GM19193 (cell line): ENCODE data around the gene KIF26B.

Experiments used
- POLR2A ChIP-seq: IDR thresholded peaks from 4 replicates; pipeline ENCODE4 v1.6.1; 2011; ENCODE audit not compliant: insufficient read depth, insufficient read length; ENCODE audit errors: extremely low read depth

Gene KIF26B

DNA sequence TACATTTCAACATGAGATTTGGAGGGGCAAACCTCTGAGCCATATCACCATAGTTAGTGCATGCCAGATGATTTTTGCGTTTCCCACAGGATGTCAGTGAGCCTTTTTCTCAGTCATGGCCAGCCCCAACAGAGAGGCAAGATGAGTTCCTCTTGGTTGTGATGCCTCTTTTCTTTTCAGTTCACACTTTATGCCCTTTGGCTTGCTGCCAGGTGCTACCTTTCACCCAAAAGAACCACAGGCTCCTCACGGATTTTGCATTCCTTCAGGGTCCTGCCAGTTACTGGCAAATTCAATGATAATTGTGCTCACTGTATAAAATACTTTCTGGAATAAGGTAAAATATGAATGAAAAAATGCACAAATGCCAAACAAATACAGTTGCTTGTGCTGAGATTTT, 411.3 kb downstream of the KIF26B start:
- TF ChIP-seq POLR2A = no peak

DNA sequence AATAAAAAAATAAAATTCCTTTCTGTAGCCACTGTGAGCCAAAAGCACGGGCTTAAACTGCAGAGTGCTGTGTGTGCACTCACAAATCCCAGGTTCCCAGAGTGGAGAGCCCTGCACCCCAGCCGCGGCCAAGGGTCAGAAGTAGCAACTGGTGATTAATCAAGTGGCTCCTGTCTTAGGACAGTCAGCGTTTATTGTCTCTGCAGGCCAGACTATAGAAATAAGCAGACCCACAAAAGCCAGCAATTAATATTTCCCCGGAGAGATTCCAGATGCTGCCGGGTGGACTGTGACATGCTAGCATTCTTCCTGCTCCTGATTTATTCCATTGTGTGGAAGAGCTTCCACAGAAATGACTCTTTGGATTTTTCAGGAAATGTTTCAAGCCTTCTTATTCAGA, 412.2 kb downstream of the KIF26B start:
- no peak for TF ChIP-seq POLR2A

DNA sequence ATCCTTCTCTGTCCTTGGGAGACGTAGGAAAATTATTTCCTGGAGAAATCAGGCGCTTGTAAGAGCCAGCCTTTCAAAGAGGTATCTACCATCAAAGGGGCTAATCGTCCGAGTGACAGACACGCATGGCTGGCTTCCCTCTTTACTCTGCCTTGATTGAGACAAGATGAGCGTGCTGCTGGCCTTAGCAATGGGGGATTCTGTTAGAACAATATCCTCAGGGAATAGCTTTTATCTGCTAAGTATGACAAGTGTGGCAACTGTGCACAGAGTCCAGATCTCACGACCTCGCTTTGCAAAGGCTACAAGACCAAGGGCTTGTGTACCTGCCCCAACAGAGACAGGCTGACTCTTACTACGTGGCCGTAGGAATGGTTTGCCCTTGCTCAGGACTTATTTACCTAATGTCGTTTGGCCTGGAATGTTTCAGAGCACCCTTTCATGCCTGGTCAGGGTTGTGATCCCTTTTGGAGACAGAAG, 417.1 kb downstream of the KIF26B start:
- no peak for TF ChIP-seq POLR2A

DNA sequence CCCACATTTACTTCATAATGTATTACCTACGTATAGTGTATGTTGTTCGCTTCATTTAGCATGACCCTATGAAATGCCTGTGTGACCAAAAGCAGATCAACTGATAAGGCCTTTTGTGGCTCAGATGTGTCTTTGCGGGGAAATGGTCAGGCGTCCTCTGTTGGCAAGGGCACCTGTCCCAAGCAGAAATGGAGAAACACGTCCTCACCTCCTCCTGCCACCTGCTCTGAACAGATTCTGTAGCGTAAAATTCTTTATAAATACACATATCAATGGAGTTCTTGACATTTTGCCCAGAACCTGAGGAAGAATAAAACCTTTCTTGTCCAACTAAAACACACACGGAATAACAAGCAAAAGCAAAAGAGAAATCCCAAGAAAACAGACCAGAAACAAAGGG, 417.9 kb downstream of the KIF26B start:
- TF ChIP-seq POLR2A = no peak

DNA sequence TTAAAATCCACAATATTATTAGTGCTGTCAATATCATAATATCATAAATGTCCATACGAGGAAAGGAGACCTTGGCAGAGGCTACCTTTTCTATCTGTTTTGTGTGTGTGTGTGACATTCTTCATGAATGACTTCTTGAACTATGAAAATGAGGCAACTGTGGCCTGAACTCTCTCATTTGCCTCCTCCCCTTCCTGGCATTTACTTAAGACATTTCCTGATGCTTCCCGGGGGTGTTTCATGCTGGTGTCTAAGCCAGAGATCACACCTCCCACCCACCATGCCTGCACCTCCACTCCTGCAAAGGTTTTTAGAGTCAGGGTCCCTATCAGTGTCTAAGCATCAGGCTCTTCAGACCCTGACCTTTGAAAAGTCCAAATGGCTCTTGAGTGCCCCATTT, 420.9 kb downstream of the KIF26B start:
- TF ChIP-seq POLR2A = no peak

DNA sequence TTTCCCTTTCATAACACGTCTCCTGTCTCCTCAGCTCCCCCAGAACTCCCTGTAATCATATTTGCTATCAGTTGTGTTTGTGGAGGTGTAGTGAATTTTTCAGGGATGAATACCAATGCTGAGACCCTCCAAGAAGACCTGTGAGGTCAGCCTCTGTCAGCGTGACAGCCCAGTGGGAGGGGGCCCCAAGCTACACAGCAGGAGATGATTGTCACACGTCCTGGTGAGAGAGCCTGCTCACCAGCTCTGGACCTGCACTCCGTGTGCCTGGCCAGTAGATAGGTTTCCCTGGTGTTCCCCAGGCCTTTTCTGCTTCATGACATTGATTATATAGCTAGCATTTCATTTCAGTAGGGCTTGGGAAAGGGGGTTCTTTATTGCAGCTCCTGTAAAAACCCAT, 421.5 kb downstream of the KIF26B start:
- TF ChIP-seq POLR2A = no peak

DNA sequence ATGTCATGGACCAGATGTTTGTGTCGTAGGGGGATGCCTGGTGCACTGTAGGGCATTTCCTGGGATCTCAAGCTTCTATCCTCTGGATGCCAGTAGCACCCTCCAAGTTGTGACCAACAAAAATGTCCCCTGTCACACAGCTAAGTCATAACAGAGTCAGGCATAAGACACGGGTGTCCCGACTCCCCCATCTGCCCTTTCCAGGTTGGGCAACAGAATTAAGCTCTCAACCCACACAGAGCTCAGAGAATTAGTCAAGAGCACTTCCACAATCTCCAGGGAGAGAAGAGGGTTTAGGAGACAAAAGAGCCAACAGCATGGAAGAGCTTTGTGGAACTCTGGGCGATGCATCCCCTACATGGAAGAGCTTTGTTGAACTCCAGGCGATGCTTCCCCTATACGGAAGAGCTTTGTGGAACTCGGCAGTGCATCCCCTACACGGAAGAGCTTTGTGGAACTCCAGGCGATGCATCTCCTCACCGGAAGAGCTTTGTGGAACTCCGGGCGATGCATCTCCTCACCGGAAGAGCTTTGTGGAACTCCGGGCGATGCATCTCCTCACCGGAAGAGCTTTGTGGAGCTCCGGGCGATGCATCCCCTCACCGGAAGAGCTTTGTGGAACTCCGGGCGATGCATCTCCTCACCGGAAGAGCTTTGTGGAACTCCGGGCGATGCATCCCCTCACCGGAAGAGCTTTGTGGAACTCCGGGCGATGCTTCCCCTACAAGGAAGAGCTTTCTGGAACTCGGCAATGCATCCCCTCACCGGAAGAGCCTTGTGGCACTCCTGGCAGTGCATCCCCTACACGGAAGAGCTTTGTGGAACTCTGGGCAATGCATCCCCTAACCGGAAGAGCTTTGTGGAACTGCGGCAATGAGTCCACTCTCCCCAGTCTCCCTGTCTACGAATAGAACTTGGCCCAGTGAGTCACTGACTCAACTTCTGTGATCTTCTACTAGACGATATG, 422.7 kb downstream of the KIF26B start:
- TF ChIP-seq POLR2A = no peak

DNA sequence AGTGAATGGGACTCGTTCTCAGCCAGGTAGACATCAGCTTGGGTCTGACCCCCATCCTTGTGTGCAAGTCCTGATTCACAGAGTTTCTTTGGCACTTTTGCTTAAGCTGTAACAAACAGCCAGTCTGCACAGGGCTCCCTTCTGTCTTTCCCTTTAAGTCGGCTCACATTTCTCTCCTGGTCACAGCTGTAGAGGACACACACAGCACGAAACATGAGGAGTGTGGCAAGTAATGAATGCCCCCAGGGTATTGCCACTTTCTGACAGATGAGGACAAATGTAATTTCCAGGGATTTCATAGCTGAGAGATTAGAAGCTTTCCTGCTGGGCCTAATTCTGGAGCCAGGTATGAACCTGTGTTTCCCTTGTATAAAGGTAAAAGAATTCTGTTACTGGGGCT, 423.5 kb downstream of the KIF26B start:
- no peak for TF ChIP-seq POLR2A

DNA sequence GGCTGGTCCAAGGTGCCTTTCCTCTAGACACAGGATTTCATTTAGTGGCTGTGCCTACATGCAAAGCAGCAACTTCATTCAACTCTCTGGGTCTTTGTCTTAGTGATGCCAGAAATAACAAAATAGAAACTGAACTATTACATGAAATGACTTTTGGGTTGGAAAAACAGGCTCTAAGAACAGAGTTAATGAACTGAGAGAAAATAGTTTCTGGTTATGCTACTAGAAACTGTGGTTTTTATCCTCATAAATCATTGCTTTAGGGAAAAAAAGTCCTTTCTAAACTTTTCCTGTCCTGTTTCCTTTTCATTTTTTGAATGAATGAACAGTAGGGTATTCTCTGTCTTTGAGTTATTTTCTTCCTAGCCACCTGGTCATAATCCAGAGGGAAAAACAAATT, 424.0 kb downstream of the KIF26B start:
- TF ChIP-seq POLR2A = no peak

DNA sequence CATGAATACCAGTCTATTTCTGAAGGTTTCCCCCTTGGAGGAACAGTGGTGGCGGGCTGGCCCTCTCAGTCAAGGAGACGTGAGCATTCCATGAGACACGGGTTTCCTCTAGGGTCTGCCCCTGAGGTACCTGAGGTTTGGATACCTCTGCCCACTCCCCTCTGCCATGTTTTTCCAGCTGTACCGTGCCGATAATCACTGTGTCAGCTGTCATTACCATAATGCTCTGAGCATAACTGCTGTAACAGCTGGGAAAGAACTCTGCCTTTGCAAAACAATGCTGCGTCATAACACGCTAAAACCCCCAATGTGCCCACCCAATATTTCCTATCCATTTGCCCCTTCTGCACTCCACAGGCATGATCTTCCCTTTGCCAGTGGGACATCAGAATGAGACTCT, 425.1 kb downstream of the KIF26B start:
- no peak for TF ChIP-seq POLR2A

DNA sequence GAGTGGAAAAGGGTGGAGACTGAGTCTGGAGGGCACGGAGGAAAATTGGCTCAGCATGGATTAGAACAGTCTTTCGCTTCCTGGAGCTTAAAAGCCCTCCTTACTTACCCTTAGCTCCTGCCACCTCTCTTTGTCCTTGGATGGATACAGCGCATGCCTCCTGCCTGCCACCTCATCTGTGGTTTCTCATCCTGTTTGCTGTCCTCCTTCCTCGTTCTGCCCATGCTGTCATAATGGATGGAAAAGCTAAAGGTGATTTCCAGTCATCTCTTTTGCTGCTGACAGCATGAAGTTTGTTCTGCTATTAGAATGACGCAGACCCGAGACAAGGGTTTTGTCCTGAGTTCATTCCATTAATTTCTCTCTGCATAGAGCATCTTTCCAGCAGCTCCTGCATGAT, 425.9 kb downstream of the KIF26B start:
- no peak for TF ChIP-seq POLR2A

DNA sequence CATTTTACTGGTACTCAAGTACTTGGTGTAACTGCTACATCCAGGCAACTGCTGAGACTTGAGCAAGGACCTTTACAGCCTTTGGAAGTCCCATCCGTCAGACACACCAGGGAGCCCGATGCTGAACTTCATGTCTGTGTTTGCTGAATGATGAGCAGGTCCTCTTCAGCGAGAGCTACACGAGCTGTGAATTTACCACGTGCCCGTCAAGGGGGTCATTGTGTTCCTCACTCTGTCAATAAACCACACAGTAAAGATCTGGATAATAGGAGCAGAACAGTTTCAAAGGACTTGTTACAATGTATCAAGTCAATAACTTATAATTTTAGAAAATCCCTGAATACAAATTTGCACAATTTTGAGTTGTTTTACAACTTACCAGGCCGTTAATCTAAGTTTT, 427.2 kb downstream of the KIF26B start:
- no peak for TF ChIP-seq POLR2A

DNA sequence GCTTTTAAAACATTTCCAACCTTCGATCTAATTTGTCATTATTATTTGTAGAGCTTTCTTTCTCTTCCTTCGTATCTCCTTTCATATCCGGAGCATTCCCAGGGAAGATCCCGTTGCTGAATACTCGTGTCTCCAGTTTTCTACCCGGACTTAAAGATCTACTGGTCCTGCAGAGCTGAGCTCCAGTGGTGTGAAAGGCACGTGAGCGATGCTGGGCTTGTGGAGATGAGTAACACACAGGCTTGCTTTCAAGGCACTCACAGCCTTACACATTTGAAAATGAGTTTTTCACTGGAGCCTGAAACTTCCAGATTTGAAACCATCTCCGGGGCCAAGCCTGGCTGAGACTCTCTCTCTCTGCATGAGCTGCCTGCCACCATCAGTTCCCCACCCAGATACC, 428.3 kb downstream of the KIF26B start:
- no peak for TF ChIP-seq POLR2A

DNA sequence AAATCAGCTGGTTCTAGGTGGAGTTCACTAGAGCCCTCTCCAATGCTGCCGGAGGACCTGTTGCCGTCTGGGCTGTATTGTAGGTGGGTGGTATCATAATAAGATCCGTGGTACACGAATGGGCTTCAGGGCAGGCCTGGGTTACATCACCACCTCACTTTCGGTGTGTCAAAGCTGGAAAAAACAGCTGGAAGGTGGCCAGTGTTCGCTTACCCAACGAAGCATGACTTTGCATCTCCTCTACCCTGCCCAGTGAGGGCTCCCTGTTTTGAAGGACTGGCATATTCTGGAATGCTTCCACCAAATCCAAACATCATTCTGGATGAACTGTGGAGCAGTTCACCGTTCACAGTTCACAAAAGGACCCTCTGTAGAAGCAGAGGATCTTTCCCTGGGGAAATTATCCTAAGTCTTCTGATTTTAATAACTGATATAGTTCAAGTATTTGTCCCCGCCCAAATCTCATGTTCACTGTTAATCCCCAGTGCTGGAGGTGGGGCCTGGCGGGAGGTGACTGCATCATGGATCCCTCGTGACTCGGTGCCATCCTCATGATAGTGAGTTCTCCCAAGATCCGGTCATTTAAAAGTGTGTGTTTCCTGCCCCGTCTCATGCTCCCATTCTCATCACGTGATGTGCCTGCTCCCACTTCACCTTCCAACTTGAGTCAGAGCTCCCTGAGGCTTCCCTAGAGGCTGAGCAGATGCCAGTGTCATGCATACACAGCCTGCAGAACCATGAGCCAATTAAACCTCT, 429.0 kb downstream of the KIF26B start:
- TF ChIP-seq POLR2A = no peak

DNA sequence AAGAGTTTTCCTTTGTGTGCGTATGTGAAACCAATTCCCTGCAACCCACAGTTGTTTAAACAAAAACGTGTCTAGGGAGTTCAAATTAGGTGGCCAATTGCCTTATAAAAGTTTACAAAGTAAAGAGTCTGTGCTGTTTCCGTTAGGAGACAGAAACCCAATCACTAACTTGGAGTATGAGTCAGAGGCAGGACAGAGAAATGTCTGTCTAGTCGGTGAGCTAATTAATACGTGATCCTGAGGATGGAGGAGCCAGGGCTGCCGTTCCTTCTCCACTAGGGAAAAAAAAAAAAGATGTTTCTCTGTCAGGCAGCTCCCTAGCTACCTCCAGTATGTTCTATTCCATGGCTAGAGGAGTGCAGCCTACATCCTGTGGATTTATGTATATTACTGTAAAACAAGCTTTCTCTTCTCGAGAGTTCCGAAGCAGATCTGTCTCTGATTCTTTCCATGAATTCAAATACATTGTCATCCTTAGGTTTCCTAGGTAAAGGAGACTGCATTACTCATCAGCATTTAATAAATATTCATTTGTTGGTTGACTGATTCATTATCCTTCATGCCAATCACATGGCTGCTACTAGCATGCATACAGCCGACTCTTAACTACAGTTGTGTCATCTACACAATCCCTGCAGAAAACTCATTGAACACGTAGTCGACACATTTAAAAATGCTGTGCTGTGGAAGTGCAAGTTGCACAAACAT, 430.6 kb downstream of the KIF26B start:
- TF ChIP-seq POLR2A = no peak
